Urinary bladder (tissue), 4 donors: ENCODE data around the gene PODXL2. TPM values are rescaled to one million over a fixed set of nuclear protein-coding genes. Genes with fewer than 3 reads are reported as not detected.

Experiments used
- DNase-seq: peaks from one replicate; pipeline ENCODE4 v3.0.0-alpha.2; 2015; ENCODE audit errors: extremely low spot score
- H3K27ac ChIP-seq: one replicate; pipeline ENCODE4 v1.5.1; 2013; ENCODE audit warnings: low read depth, mild to moderate bottlenecking, moderate library complexity
- H3K36me3 ChIP-seq: one replicate; pipeline ENCODE4 v1.6.1; 2013; ENCODE audit warnings: mild to moderate bottlenecking, moderate library complexity; ENCODE audit not compliant: insufficient read depth
- H3K4me1 ChIP-seq: one replicate; pipeline ENCODE4 v1.6.1; 2013; ENCODE audit warnings: mild to moderate bottlenecking, moderate library complexity; ENCODE audit not compliant: insufficient read depth
- H3K4me3 ChIP-seq: one replicate; pipeline ENCODE4 v1.5.1; 2013; ENCODE audit warnings: low read depth, low read length
- WGBS: extraction: QIAGEN DNeasy Blood & Tissue Kit; methylation state at CpG from one replicate; pipeline ENCODE4 v1.1.7; 2013; 5-methylcytosine and 5-hydroxymethylcytosine counted together
- polyA plus RNA-seq: library from polyadenylated mRNA; stranded (reverse); fragments of 200-250 nt; gene quantifications from one replicate; pipeline ENCODE4 v1.2.3, GENCODE V29; 2013
- total RNA-seq: library from RNA; depleted of rRNA; stranded (reverse); fragments of >200 nt; gene quantifications from one replicate; pipeline ENCODE4 v1.2.3, GENCODE V29; 2014
- donor health status: healthy with polysubstance abuse.
- donor health status: healthy.

Gene PODXL2
- total and polyA plus RNA-seq, 2 donors: 4.2 to 5.5 TPM

DNA sequence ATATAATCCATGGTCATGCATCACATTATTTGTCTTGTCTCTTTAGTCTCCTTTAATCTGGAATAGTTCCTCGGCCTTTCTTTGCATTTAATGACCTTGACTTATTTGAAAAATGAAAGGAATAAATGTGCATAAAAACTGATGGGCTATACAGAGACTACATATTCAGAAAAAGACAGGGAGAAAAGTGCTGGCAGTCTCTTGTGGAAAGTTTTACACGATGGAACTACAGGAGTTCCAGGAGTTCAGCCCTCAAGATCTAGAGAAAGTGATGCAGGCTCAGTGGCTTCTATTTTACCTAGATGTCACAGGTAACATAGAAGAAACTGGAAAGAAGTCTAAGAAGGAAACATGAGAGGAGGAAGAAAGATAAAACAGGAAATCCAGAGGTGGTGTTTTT lies 36.2 kb downstream of the PODXL2 start:
- no peaks in the 10 kb centered on the region for H3K4me1 ChIP-seq
- 83% methylated on average over 2 of the region's 2 CpGs for WGBS
- no peaks in the 10 kb centered on the region for H3K36me3 ChIP-seq
- no peak overlapping the region for H3K4me3 ChIP-seq
- no peak overlapping the region for H3K27ac ChIP-seq
- DNase-seq: no peak

DNA sequence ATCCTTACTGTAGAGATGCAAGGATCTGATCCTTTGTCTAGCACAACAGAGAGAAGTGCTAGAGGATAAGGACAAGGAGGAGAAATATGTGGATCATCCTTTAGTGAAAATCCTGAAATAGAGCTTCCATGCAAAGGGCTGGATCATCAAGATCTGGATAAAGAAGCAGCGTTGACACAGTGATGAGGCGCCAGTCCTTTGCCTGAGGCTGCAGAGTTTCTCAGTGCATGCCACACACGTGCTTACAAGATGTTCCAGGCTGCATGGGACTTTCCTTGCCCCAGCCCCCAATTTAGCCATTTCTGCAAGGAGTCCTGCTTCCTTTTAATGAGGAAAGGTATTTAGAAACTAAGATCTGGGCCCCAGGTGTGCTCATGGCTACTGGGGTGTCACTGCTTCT lies 36.6 kb downstream of the PODXL2 start:
- 94% methylated on average over 3 of the region's 3 CpGs for WGBS
- H3K4me1 ChIP-seq: no peaks in the 10 kb centered on the region

DNA sequence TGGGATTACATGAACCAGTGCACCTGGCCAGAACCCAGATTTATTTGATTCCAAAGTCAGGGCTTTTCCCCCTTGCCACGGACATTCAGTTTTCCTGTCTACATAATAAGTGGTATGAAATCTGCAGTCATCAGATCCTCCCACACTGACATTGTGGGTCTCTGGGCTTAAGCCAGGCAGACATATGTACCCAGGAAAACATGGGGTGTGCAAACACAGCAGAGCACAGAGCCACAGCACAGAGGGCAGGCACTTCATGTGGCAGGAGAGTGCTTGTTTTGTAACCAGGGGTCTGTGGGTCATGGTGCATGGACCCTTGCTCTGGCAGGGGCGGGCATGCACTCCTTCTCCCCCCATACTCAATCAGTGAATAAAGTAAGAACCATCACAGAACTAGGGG lies 37.7 kb downstream of the PODXL2 start:
- no peaks in the 10 kb centered on the region for H3K4me1 ChIP-seq
- no peaks in the 10 kb centered on the region for H3K36me3 ChIP-seq
- 79% methylated on average over 2 of the region's 2 CpGs for WGBS
- H3K4me3 ChIP-seq: no peak overlapping the region
- H3K27ac ChIP-seq: no peak overlapping the region
- no peak for DNase-seq

More for the DNA sequence above, 36.6 kb downstream of the PODXL2 start:
- H3K27ac ChIP-seq: no peak overlapping the region
- no peak for DNase-seq
- H3K36me3 ChIP-seq: no peaks in the 10 kb centered on the region
- no peak overlapping the region for H3K4me3 ChIP-seq

DNA sequence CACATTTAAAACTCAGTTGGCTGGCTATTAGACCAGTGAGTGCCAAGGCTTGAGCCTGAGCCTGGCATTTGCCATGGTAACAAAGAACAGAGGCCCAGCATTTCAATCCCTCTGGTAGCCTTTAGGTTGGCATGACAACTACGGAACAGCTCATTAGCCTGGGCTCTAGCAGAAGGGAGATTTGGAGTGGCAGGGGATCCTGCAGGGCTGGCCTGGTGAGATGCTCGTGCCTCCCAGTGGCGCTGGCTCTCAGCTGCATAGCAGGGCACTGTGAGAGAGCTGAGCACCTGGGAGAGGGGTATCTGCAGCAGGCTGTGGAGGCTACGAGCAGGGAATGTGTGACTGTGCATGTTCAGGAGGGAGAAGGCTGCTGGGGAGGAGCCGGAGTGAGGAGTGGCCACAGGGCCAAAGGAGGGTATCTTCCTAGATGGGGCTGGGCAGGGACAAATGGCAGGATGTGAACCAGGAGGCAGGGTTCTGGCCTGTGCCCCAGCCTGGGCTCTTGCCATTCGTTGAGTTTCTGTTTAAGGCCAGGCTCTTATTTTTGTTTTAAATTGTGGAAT lies 38.2 kb downstream of the PODXL2 start:
- no peak for DNase-seq
- WGBS: 90% methylated on average over 6 of the region's 6 CpGs
- no peak overlapping the region for H3K4me3 ChIP-seq

DNA sequence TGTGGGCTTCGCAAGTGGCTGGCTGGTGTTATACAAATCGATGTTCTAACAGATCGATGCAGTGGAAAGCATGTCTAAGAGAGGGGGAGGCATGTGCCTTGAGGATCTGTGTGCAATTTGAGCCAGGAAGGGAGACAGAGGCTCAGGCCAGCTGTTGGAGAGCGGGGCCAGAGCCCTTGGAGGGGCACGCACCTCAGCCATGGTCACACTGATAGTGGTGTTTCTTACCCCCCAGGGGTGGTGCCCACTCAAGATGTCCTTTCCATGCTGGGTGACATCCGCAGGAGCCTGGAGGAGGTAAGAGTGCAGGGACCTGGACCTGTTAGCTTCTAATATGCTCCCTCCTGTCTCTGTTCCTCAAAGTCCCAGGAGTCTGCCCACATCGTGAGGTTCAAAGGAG lies 39.9 kb downstream of the PODXL2 start:
- no peak for DNase-seq
- Histone ChIP-seq H3K27ac (no peak overlapping the region), H3K4me1 (no peaks in the 10 kb centered on the region), H3K4me3 (no peak overlapping the region), H3K36me3 (no peaks in the 10 kb centered on the region)
- WGBS: 96% methylated on average over 7 of the region's 7 CpGs

More for the DNA sequence above, 38.2 kb downstream of the PODXL2 start:
- no peaks in the 10 kb centered on the region for H3K4me1 ChIP-seq
- H3K36me3 ChIP-seq: no peaks in the 10 kb centered on the region
- H3K27ac ChIP-seq: no peak overlapping the region

DNA sequence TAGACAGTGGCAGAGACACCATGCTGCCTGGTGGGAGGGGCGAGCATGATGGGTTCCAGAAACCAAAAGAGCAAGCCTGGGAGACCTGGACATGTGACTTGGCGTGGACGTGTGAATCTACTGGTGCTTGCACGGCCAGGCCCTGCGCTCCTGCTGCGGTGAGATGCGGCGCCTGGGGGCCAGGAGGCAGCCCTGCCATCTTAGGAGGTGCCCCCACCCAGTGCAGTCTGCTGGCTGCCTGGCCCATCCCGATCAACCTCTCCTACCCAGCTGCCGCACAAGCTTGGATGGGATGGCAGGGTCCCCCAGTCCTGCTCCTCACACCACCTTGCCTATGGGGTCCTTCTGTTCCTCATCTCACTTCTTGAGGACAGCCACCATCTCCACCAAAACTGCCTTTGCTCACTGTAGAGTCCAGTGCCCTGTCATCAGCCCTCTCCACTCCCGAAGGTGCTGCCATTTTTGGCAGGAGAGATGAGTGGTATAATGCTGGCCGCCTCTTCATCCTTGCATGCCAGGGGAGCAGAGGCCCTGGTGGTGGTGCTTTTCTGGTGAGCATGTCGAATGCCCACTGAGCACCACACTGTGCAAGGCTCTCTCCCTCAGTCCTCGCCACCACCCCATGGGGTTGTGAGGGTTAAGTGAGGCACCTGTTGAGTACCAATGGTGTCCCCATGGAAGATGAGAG lies 40.7 kb downstream of the PODXL2 start:
- Histone ChIP-seq H3K27ac (no peak overlapping the region), H3K4me3 (no peak overlapping the region), H3K4me1 (no peaks in the 10 kb centered on the region), H3K36me3 (no peaks in the 10 kb centered on the region)
- DNase-seq: no peak
- 94% methylated on average over 14 of the region's 14 CpGs for WGBS

DNA sequence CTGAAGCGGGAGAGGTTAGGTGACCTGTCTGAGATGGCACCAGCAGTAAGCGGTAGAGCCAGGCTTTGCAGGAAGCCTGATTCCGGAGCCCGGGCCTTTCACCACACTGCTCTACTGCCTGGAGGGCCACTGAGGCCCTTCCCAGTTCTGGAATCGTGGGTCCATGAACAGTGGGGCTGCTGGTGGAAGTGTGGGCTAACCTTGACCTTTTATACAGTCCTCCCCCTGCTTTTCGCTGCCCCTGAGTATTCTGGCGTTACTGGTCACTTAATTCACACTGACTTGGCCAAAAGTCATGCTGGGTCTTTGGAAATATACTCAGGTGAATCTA lies 41.2 kb downstream of the PODXL2 start:
- Histone ChIP-seq H3K4me1 (no peaks in the 10 kb centered on the region), H3K27ac (no peak overlapping the region), H3K4me3 (no peak overlapping the region), H3K36me3 (no peaks in the 10 kb centered on the region)
- 97% methylated on average over 7 of the region's 7 CpGs for WGBS
- no peak for DNase-seq

DNA sequence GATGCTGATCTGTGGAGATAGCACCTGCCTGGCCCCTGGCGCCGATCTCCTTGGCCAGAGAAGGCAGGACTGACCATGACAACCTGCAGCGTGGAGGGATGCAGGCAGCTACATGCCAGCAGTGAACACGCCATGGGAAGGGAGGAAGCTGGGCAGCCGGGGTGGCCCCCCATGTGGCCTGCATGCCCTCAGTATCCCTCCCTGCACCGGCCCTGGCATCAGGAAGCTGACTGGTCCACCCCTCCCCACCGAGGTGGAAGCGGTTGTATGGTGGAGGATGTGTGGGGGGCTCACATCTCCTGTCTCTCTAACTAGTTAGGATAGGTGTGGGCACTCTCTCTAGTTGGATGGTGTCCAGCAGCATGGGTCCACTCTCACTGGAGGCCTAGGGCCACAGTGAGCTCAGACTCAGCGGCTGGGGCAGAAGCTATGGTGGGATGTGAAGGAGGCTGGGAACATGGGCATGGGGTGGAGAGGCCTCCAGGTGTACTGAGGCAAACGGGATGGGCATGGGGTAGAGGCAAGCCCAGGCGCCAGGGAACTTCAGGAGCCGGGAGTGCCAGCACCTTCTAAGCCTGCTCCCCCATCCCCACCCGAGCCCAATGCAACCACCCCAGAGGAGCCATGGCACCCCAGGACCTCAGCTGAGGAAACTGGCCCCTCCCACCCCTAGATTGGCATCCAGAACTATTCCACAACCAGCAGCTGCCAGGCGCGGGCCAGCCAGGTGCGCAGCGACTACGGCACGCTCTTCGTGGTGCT lies 42.0 kb downstream of the PODXL2 start:
- WGBS: 95% methylated on average over 20 of the region's 20 CpGs
- Histone ChIP-seq H3K4me1 (no peaks in the 10 kb centered on the region), H3K4me3 (no peak overlapping the region), H3K36me3 (no peaks in the 10 kb centered on the region), H3K27ac (no peak overlapping the region)
- DNase-seq: no peak

DNA sequence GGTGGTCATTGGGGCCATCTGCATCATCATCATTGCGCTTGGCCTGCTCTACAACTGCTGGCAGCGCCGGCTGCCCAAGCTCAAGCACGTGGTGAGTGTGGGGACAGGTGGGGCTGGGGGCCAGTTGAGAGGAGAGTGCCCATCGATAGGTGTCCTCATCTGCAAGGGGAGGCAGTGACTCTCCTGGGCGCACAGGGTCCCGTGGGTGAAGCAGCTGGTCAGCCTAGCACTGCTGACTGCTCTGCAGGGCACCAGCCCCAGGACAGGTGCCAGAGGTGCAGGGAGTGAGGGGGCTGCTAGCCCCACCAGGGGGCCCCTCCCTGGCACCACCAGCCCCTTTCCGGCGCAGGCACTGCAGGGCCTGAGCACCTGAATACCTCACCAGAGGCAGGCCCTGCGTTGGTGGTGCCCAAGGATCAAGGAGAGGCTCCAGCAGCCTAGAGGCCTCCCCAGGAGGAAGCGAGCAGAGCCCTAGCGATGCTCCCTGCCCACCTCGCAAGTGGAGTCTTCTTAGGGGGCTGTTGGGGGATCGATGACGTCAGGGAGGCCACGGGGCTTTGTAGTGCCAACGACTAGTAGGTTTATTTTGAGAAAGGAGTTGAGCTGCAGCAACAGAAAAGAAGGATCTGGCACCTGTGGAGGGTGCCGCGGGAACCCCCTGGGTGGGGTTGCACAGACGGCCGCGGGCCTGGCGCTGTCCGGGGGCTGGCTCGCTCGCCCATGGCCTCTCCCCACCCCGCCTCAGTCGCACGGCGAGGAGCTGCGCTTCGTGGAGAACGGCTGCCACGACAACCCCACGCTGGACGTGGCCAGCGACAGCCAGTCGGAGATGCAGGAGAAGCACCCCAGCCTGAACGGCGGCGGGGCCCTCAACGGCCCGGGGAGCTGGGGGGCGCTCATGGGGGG lies 42.8 kb downstream of the PODXL2 start:
- 20% methylated on average over 44 of the region's 44 CpGs for WGBS
- Histone ChIP-seq H3K4me1 (no peaks in the 10 kb centered on the region), H3K4me3 (peak overlapping the region; percentile 88), H3K27ac (peak overlapping the region; percentile 79), H3K36me3 (no peaks in the 10 kb centered on the region)
- no peak for DNase-seq

DNA sequence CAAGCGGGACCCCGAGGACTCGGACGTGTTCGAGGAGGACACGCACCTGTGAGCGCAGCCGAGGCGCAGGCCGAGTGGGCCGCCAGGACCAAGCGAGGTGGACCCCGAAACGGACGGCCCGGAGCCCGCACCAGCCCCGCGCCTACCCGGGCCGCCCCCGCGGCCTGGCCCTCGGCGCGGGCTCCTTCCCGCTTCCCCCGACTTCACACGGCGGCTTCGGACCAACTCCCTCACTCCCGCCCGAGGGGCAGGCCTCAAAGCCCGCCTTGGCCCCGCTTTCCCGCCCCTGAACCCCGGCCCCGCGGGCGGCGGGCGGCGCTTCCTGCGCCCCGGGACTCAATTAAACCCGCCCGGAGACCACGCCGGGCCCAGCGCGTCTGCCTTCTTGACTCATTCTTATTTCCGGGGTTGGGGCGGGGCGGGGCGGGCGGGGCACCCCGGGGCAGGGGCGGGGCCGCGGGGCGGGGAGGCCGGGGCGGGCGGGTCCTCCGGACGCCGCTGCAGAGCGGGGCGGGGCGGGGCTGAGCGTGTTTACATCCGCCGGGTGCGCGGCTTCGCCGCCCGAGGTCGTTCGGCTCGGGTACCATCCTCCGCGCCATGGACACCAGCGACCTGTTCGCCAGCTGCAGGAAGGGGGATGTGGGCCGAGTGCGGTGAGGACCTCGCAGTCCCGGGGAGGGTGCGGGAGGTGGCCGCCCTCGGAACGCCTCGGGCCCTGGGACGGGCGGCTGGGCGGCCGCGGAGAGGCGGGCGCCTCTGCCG lies 43.6 kb downstream of the PODXL2 start, which contains the start of gene ABTB1:
Gene ABTB1, plus strand, starts transcription at position 524 of the 762 bp plus-strand sequence. Its CDS starts 74 bp downstream, at position 598.
- WGBS: under 1% methylated on average over 102 of the region's 102 CpGs
- DNase-seq: no peak
- peak within 1 kb of the TSS; percentile 88 for H3K4me3 ChIP-seq
- peak within 1 kb of the TSS; percentile 79 for H3K27ac ChIP-seq
- no peaks in the 10 kb centered on the region for H3K36me3 ChIP-seq
- H3K4me1 ChIP-seq: no peaks in the 10 kb centered on the region

DNA sequence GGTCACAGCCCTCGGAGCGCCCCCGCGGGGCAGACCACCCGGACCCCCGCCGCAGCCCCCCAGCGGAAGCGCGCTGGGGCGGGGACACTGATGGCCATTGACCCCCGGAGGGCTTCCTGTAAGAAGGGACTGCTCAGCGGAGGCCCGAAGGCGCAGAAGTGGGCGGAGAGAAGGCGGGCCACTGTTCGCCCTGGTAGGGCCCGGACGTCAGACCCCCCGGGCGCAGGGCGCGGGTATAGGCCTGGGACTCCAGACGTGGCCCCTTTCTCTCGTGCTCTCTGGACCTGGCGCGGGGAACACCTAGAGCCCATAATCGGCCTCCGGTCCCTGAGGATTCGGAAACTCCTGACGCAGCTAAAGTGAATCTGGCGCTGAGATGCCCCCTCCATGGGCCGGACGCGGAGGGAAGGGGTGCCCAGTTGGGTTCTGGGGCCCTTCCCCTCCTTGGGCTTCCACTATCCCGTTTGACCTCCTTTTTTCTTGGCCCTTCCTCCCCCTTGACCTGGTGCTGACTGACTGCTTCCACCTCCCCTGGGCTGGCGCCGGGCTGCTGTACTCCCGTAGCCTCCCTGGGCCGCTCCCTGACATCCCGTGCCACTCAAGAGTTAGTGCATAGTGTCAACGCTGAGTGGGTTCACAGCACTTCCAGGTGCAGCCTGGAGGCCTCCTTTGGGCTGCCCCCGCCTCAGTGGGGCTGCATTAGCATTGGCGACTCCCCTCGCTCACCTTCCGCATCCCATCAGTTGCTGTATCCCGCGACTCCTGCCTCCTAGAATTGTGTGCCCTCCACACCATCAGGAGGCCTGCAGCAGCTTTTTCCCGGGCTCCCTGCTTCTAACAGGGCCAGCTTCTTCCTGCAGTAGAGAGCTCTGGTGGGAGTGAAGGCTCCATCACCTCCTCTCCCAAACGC lies 44.5 kb downstream of the PODXL2 start:
- Histone ChIP-seq H3K4me3 (peak overlapping the region; percentile 88), H3K36me3 (no peaks in the 10 kb centered on the region), H3K27ac (peak overlapping the region; percentile 57), H3K4me1 (no peaks in the 10 kb centered on the region)
- 15% methylated on average over 51 of the region's 51 CpGs for WGBS
- DNase-seq: no peak

DNA sequence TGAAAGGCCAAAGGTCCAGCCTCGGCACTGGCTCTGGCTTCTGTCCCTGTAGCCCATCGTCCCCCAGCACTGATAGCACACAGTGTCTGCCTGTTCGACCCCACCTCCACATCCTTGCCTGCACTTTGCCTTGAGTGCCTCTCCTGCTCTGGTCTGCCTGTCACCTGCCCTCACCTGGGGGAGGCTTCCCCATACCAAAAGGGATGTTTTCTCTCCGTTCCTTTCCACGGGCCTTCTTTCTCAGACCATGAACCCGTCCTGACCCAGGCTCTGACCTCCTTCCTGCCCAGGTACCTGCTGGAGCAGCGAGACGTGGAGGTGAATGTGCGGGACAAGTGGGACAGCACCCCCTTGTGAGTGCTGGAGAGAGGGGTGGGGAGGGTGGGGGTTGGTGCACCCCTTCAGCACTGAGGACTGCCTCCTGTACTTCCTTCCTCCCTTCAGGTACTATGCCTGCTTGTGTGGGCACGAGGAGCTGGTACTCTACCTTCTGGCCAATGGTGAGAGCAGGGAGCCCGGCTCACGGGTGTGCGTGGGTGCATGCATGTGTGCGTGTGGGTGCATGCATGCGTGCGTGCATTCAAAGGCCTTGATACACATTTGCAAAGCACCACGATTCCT lies 45.2 kb downstream of the PODXL2 start:
- no peaks in the 10 kb centered on the region for H3K4me1 ChIP-seq
- H3K36me3 ChIP-seq: no peaks in the 10 kb centered on the region
- WGBS: 85% methylated on average over 17 of the region's 17 CpGs
- DNase-seq: no peak
- H3K27ac ChIP-seq: no peak overlapping the region
- H3K4me3 ChIP-seq: peak overlapping the region; percentile 88
